GM21825 (cell line): ENCODE results near the gene MOBP.

Experiments
- ATAC-seq: cut with Tn5 transposase; IDR thresholded peaks from one replicate; pipeline ENCODE4 v1.9.1; 2021; ENCODE audit warnings: mild to moderate bottlenecking, moderate library complexity; ENCODE audit not compliant: unreplicated experiment

The MOBP gene

GRCh38 chr3:39532777-39533176, 65.3 kb downstream of the MOBP start:
- ATAC-seq: no peak

- no peak for ATAC-seq
Observed at GRCh38 chr3:39533226-39533625, 65.7 kb downstream of the MOBP start.

- ATAC-seq: no peak
Observed at GRCh38 chr3:39540162-39540921, 72.9 kb downstream of the MOBP start.

- no peak for ATAC-seq
Observed at GRCh38 chr3:39541442-39541841, 74.0 kb downstream of the MOBP start.

GRCh38 chr3:39541917-39542329, 74.4 kb downstream of the MOBP start:
- ATAC-seq: no peak

- ATAC-seq: no peak
Observed at GRCh38 chr3:39542588-39542988, 75.1 kb downstream of the MOBP start.

- ATAC-seq: no peak
Observed at GRCh38 chr3:39548282-39548681, 80.8 kb downstream of the MOBP start.

GRCh38 chr3:39550354-39551051, 83.0 kb downstream of the MOBP start:
- ATAC-seq: no peak
